Bronchial epithelial cell (primary cell): ENCODE results near the gene SRGAP1. TPM values are rescaled to one million over a fixed set of nuclear protein-coding genes. Genes with fewer than 3 reads are reported as not detected.

ENCODE experiments used
- DNase-seq: peaks from one replicate; pipeline ENCODE4 v3.0.0-alpha.2; 2010; ENCODE audit warnings: low read depth
- FAIRE-seq: peaks from 2 replicates; lab custom pipeline; 2011; peaks lifted over from hg19 to GRCh38; lab: Jason Lieb, UNC
- H3K27me3 ChIP-seq: 2 replicates; pipeline ENCODE4 v1.5.1; 2011; ENCODE audit warnings: low read length; ENCODE audit not compliant: control insufficient read depth, insufficient read depth
- H3K36me3 ChIP-seq: 2 replicates; pipeline ENCODE4 v1.5.1; 2011; ENCODE audit warnings: low read length; ENCODE audit not compliant: control insufficient read depth, insufficient read depth
- H3K4me3 ChIP-seq: 2 replicates; pipeline ENCODE4 v1.5.1; 2011; ENCODE audit warnings: mild to moderate bottlenecking, low read depth, low read length, control low read depth
- CTCF ChIP-seq: IDR thresholded peaks from 2 replicates; pipeline ENCODE4 v1.5.1; 2011; ENCODE audit warnings: mild to moderate bottlenecking, moderate library complexity, low read length, control low read depth, inconsistent platforms; ENCODE audit not compliant: insufficient read depth, severe bottlenecking
- total RNA-seq: library from RNA; depleted of rRNA; stranded (reverse); fragments of >200 nt; gene quantifications from 2 replicates; pipeline ENCODE4 v1.2.1, GENCODE V29; 2014

Gene SRGAP1
- total RNA-seq, 1 donor from 2014 or later: 4.5 TPM

DNA sequence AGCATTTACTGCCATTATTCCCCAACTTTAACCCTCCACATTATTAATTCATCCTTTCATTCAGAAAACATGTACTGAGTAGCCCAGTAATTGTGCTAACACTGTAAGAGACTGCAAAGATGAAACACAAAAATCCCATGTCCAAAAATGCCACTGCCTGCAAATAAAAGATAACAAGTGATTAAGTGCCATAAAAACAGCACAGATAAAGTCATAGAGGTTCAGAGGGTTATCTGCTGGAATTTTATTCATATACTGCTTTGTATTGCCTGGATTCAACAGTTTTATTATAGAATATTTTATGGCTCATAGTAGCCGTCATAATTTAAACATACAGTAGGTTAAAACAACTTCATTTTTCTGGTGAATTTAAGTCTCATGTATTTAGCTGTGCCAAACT is 199.7 kb downstream of the SRGAP1 start:
- DNase-seq (no peak), FAIRE-seq (no peak)
- Histone ChIP-seq H3K4me3 (no peak overlapping the region), H3K36me3 (no peaks in the 10 kb centered on the region), H3K27me3 (no peaks in the 10 kb centered on the region)
- no peak for TF ChIP-seq CTCF

DNA sequence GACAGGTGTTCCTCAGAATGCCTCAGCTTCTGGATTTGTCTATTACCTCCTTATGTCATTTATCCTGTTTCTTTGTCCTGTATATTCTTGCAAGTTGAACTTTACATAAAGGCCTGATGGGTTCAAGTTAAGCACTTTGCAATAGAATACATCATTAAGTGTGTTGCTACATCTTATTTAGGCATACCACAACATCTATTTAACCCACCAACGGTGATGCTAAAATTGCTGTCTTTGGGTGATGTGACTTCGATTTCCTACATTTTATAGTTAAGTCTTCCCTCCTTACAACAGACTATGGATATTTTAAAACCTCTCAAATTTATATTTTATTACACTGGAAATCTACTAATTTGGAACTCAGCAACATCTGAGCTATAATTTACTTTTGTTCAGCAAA is 206.6 kb downstream of the SRGAP1 start:
- H3K36me3 ChIP-seq: no peaks in the 10 kb centered on the region
- FAIRE-seq: no peak
- TF ChIP-seq CTCF: no peak
- no peak overlapping the region for H3K4me3 ChIP-seq
- DNase-seq: no peak
- H3K27me3 ChIP-seq: no peaks in the 10 kb centered on the region

- Histone ChIP-seq H3K4me3 (no peak overlapping the region), H3K36me3 (no peaks in the 10 kb centered on the region), H3K27me3 (no peaks in the 10 kb centered on the region)
- FAIRE-seq (no peak), DNase-seq (no peak)
- no peak for TF ChIP-seq CTCF
These were observed 208.6 kb downstream of the SRGAP1 start for GRCh38 chr12:64053117-64053516.

- Histone ChIP-seq H3K36me3 (no peaks in the 10 kb centered on the region), H3K27me3 (no peaks in the 10 kb centered on the region), H3K4me3 (no peak overlapping the region)
- FAIRE-seq (no peak), DNase-seq (no peak)
- TF ChIP-seq CTCF: no peak
These were observed 209.6 kb downstream of the SRGAP1 start for GRCh38 chr12:64054079-64054520.

GRCh38 chr12:64056741-64057140 is 212.2 kb downstream of the SRGAP1 start:
- no peaks in the 10 kb centered on the region for H3K27me3 ChIP-seq
- no peaks in the 10 kb centered on the region for H3K36me3 ChIP-seq
- no peak for FAIRE-seq
- TF ChIP-seq CTCF: no peak
- no peak for DNase-seq
- no peak overlapping the region for H3K4me3 ChIP-seq

DNA sequence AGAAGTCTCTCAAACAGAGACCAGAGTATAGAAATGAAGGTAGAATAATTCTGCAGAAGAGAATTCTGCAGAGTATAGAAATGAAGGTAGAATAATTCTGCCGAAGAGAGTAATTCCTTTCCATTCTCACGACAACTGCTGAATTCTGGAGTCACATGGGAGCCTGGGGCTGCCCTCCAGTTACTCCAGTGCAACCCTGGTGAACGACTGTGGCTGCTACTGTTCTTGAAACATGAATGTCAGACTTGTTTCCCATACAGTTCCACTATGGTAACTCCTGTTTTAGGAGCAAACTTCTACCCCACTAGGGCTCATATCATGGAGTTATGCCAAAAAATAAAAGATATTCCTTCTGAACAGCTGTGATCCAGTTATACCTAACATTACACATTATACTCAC is 213.2 kb downstream of the SRGAP1 start:
- FAIRE-seq (no peak), DNase-seq (no peak)
- H3K36me3 ChIP-seq: no peaks in the 10 kb centered on the region
- no peak for TF ChIP-seq CTCF
- H3K27me3 ChIP-seq: no peaks in the 10 kb centered on the region
- no peak overlapping the region for H3K4me3 ChIP-seq
